GM23338 (cell line): ENCODE results near the gene APOL2. TPM values are rescaled to one million over a fixed set of nuclear protein-coding genes. Genes with fewer than 3 reads are reported as not detected.

Source experiments
- ATAC-seq: fragments of 200-7000 bp; cut with Tn5 transposase; 3 replicates; pipeline ENCODE4 v1.9.1; 2020
- DNase-seq: peaks from one replicate; pipeline ENCODE4 v3.0.0-alpha.2; 2015; ENCODE audit warnings: low spot score
- H2AFZ ChIP-seq: fragments of 200-600 bp; sonication (generic); 2 replicates; pipeline ENCODE4 v1.8.0; 2016; ENCODE audit warnings: antibody characterized with exemption, mild to moderate bottlenecking, moderate library complexity
- H3F3A ChIP-seq: fragments of 200-600 bp; sonication (generic); replicated peaks from 2 replicates; pipeline ENCODE4 v1.8.0; 2017; ENCODE audit warnings: antibody characterized with exemption, mixed run types, low read depth
- H3K27ac ChIP-seq: fragments of 200-600 bp; sonication (generic); 2 replicates; pipeline ENCODE4 v1.6.1; 2016; ENCODE audit warnings: low read depth
- H3K27me3 ChIP-seq: fragments of 200-600 bp; sonication (generic); 2 replicates; pipeline ENCODE4 v1.8.0; 2016; ENCODE audit warnings: mild to moderate bottlenecking, mixed run types, moderate library complexity; ENCODE audit not compliant: insufficient read depth
- H3K36me3 ChIP-seq: fragments of 200-600 bp; sonication (generic); 2 replicates; pipeline ENCODE4 v1.8.0; 2016; ENCODE audit warnings: mild to moderate bottlenecking; ENCODE audit not compliant: insufficient read depth
- H3K4me1 ChIP-seq: fragments of 200-600 bp; sonication (generic); 2 replicates; pipeline ENCODE4 v1.8.0; 2016; ENCODE audit warnings: mild to moderate bottlenecking, moderate library complexity; ENCODE audit not compliant: insufficient read depth
- H3K4me2 ChIP-seq: fragments of 200-600 bp; sonication (generic); 2 replicates; pipeline ENCODE4 v1.7.1; 2017; ENCODE audit warnings: mixed run types
- H3K4me3 ChIP-seq: fragments of 200-600 bp; sonication (generic); 2 replicates; pipeline ENCODE4 v1.6.1; 2016; ENCODE audit warnings: mixed run types
- H3K79me2 ChIP-seq: fragments of 200-600 bp; sonication (generic); replicated peaks from 2 replicates; pipeline ENCODE4 v1.8.0; 2017; ENCODE audit warnings: mild to moderate bottlenecking; ENCODE audit not compliant: insufficient read depth
- H3K9me2 ChIP-seq: fragments of 200-600 bp; sonication (generic); 2 replicates; pipeline ENCODE4 v1.8.0; 2017; ENCODE audit not compliant: insufficient read depth
- H4K20me1 ChIP-seq: fragments of 200-600 bp; sonication (generic); replicated peaks from 2 replicates; pipeline ENCODE4 v1.8.0; 2017; ENCODE audit warnings: mild to moderate bottlenecking; ENCODE audit not compliant: insufficient read depth
- H3K27ac Mint-ChIP-seq: 2 replicates; pipeline ENCODE4 v1.8.0; 2020; ENCODE audit warnings: inconsistent platforms, mild to moderate bottlenecking, moderate library complexity, mixed read lengths
- H3K27me3 Mint-ChIP-seq: 3 replicates; pipeline ENCODE4 v1.8.0; 2022; ENCODE audit warnings: low read depth, mild to moderate bottlenecking, moderate library complexity, mixed read lengths, inconsistent platforms; ENCODE audit not compliant: insufficient read depth, poor library complexity
- H3K36me3 Mint-ChIP-seq: 3 replicates; pipeline ENCODE4 v1.8.0; 2021; ENCODE audit warnings: low read depth, mild to moderate bottlenecking, inconsistent platforms, moderate library complexity, mixed read lengths
- H3K4me1 Mint-ChIP-seq: 3 replicates; pipeline ENCODE4 v1.8.0; 2020; ENCODE audit warnings: mild to moderate bottlenecking, inconsistent platforms, mixed read lengths
- H3K4me3 Mint-ChIP-seq: 3 replicates; pipeline ENCODE4 v1.8.0; 2021; ENCODE audit warnings: moderate library complexity, mild to moderate bottlenecking, inconsistent platforms, mixed read lengths
- H3K9me3 Mint-ChIP-seq: 3 replicates; pipeline ENCODE4 v1.8.0; 2020; ENCODE audit warnings: moderate library complexity, mild to moderate bottlenecking, inconsistent platforms, mixed read lengths
- ETS1 ChIP-seq: IDR thresholded peaks from 2 replicates; pipeline ENCODE4 v1.6.1; 2016; ENCODE audit warnings: antibody characterized with exemption
- EZH2 ChIP-seq: fragments of 200-600 bp; sonication (generic); IDR thresholded peaks from one replicate; pipeline ENCODE4 v1.8.0; 2017; ENCODE audit warnings: antibody characterized with exemption, mild to moderate bottlenecking, low read depth; ENCODE audit not compliant: unreplicated experiment
- EZH2phosphoT487 ChIP-seq: fragments of 200-600 bp; sonication (generic); IDR thresholded peaks from one replicate; pipeline ENCODE4 v1.8.1; 2018; ENCODE audit warnings: antibody characterized with exemption; ENCODE audit not compliant: unreplicated experiment
- JUNB ChIP-seq: IDR thresholded peaks from one replicate; pipeline ENCODE4 v1.6.1; 2016; ENCODE audit warnings: antibody characterized with exemption; ENCODE audit not compliant: unreplicated experiment
- NANOG ChIP-seq: IDR thresholded peaks from 2 replicates; pipeline ENCODE4 v1.6.1; 2016; ENCODE audit warnings: antibody characterized with exemption, borderline replicate concordance
- POLR2AphosphoS5 ChIP-seq: IDR thresholded peaks from 2 replicates; pipeline ENCODE4 v1.6.1; 2016; ENCODE audit warnings: antibody characterized with exemption, low read depth
- STAT1 ChIP-seq: IDR thresholded peaks from one replicate; pipeline ENCODE4 v1.6.1; 2016; ENCODE audit warnings: antibody characterized with exemption; ENCODE audit not compliant: unreplicated experiment
- ZNF114 ChIP-seq: fragments of 250-450 bp; sonication (Bioruptor Pico); IDR thresholded peaks from 2 replicates; pipeline ENCODE4 v1.5.0; 2020; ENCODE audit warnings: mild to moderate bottlenecking, moderate library complexity
- ZNF331 ChIP-seq: fragments of 250-450 bp; sonication (Bioruptor Pico); IDR thresholded peaks from 2 replicates; pipeline ENCODE4 v1.5.0; 2020; ENCODE audit warnings: low read depth, mild to moderate bottlenecking, moderate library complexity
- ZNF462 ChIP-seq: fragments of 250-450 bp; sonication (Bioruptor Pico); IDR thresholded peaks from 2 replicates; pipeline ENCODE4 v1.5.0; 2020; ENCODE audit warnings: mild to moderate bottlenecking, moderate library complexity
- polyA plus RNA-seq: library from polyadenylated mRNA; unstranded; fragments of >200 nt; fragmentation: Nextera tagmentation; extraction: Ambion mirVana; gene quantifications from 2 replicates; pipeline ENCODE4 v1.2.1, GENCODE V29; 2016
- total RNA-seq: library from RNA; depleted of rRNA; stranded (reverse); fragments of >200 nt; shearing (Covaris generic); gene quantifications from 2 replicates; pipeline ENCODE4 v1.2.3, GENCODE V29; 2014
- TF ChIP-seq, protein P1 (sequence below): IDR thresholded peaks from one replicate; pipeline ENCODE4 v1.6.1; 2018; ENCODE audit warnings: antibody characterized with exemption; ENCODE audit not compliant: unreplicated experiment

Gene APOL2
- total and polyA plus RNA-seq, 2 experiments from 2014 or later = 5.5 to 10.4 TPM

DNA sequence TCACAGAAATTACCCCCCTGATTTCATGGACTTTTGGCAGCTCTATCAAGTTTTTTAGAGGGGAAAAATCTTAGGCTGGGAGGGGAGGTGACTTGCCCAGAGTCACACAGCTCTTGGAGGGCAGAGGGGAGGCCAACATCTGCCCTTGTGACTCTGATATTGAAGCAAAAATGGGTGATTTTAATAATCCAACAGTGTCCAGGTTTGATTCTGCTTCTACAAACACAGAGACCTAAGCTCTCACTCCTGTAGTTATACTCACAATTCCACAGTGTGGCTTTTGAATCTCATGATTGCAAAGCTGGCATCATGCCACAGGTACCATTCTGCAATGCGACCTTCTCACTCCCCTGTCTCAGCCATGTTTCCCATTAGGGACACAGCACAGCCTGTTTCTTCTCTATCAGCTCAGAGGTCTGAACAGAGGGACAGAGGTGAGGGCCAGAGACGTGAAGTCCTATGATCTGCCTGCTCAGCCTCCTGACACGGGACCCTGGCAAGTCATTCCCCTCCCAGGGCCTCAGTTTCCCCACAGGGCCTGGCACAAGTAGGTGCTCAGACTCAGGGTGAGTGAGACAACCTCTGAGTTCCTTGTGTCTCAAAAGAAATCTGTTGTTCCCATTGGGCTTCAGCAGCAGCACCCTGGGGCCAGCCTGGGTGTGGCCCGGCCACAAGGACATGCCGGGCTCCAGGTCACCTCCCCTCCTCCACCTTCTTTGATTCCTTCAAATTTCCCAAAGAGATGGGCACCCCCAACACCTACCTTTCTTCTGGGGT lies 766 bp downstream of the APOL2 start (continued):
- no peak for TF ChIP-seq ZNF462
- TF ChIP-seq EZH2phosphoT487 = no peak
- TF ChIP-seq EZH2 = no peak
- no peak for TF ChIP-seq STAT1
- no peak for TF ChIP-seq NANOG

GRCh38 chr22:36237462-36238372 lies 1.6 kb downstream of the APOL2 start:
- Histone ChIP-seq H4K20me1 (no peaks in the 10 kb centered on the region), H3K4me3 (no peak overlapping the region), H3K27me3 (no peaks in the 10 kb centered on the region), H3K36me3 (no peaks in the 10 kb centered on the region), H3F3A (no peaks in the 10 kb centered on the region), H3K79me2 (no peaks in the 10 kb centered on the region; the same call in 1 of the 2 replicates), H2AFZ (no peak overlapping the region), H3K9me2 (no peaks in the 10 kb centered on the region), H3K27ac (no peak overlapping the region), H3K4me2 (no peak overlapping the region), H3K4me1 (peaks cover 8% of the 10 kb centered on the region)
- ATAC-seq = no peak
- Mint-ChIP-seq H3K27me3 (peaks cover 11% of the 10 kb centered on the region), H3K4me3 (no peak overlapping the region; the same call in 2 of the 3 replicates), H3K27ac (peak overlapping the region; percentile 86; the same call in 1 of the 2 replicates), H3K36me3 (peaks cover 16% of the 10 kb centered on the region), H3K9me3 (peaks cover 4% of the 10 kb centered on the region), H3K4me1 (peaks cover 22% of the 10 kb centered on the region)
- DNase-seq = no peak
- TF ChIP-seq POLR2AphosphoS5 = no peak
- TF ChIP-seq ETS1 = no peak
- TF ChIP-seq EZH2 = no peak
- TF ChIP-seq, protein P1, sequence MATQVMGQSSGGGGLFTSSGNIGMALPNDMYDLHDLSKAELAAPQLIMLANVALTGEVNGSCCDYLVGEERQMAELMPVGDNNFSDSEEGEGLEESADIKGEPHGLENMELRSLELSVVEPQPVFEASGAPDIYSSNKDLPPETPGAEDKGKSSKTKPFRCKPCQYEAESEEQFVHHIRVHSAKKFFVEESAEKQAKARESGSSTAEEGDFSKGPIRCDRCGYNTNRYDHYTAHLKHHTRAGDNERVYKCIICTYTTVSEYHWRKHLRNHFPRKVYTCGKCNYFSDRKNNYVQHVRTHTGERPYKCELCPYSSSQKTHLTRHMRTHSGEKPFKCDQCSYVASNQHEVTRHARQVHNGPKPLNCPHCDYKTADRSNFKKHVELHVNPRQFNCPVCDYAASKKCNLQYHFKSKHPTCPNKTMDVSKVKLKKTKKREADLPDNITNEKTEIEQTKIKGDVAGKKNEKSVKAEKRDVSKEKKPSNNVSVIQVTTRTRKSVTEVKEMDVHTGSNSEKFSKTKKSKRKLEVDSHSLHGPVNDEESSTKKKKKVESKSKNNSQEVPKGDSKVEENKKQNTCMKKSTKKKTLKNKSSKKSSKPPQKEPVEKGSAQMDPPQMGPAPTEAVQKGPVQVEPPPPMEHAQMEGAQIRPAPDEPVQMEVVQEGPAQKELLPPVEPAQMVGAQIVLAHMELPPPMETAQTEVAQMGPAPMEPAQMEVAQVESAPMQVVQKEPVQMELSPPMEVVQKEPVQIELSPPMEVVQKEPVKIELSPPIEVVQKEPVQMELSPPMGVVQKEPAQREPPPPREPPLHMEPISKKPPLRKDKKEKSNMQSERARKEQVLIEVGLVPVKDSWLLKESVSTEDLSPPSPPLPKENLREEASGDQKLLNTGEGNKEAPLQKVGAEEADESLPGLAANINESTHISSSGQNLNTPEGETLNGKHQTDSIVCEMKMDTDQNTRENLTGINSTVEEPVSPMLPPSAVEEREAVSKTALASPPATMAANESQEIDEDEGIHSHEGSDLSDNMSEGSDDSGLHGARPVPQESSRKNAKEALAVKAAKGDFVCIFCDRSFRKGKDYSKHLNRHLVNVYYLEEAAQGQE = no peak
- no peak for TF ChIP-seq JUNB
- no peak for TF ChIP-seq STAT1
- no peak for TF ChIP-seq NANOG
- TF ChIP-seq ZNF114 (CRISPR knock-in tag) = no peak
- TF ChIP-seq EZH2phosphoT487 = no peak
- TF ChIP-seq ZNF331 (CRISPR knock-in tag) = no peak
